NCI-H2171 treated with DMSO at 0.1 percent for 48 hours (cell line): ENCODE data around the gene ZNF439.
"Not testable (repeated sequence)": the region's sequence is repeated elsewhere in the genome, so short reads cannot be mapped to it uniquely, and the experiment has no call there.

Experiments
- DNase-seq: peaks from one replicate; lab custom pipeline; 2025; lab: John Stamatoyannopoulos, UW

ZNF439 gene

GRCh38 chr19:11848594-11849469 is at the start of gene ZNF439:
Gene ZNF439, plus strand, starts transcription at chr19:11848726. Its CDS starts 142 bp downstream, at chr19:11848868.
- peak; percentile 4 for DNase-seq

GRCh38 chr19:11806354-11807098 is 42.0 kb upstream of the ZNF439 start:
- DNase-seq, result no peak

- no peak for DNase-seq
Measured at GRCh38 chr19:11807099-11807380, 41.5 kb upstream of the ZNF439 start.

- no peak for DNase-seq
Measured at GRCh38 chr19:11813703-11814028, 34.9 kb upstream of the ZNF439 start.

- peak; percentile 39 for DNase-seq
Measured at GRCh38 chr19:11814029-11814699, 34.4 kb upstream of the ZNF439 start, which contains the start of gene ZNF440. Gene ZNF440, plus strand, starts transcription at chr19:11814273. Its CDS starts 175 bp downstream, at chr19:11814448.

GRCh38 chr19:11814700-11815035 is 33.9 kb upstream of the ZNF439 start:
- DNase-seq, result no peak

GRCh38 chr19:11821474-11822109 is 26.9 kb upstream of the ZNF439 start:
- DNase-seq, result no peak

GRCh38 chr19:11828957-11829876 is 19.3 kb upstream of the ZNF439 start:
- DNase-seq, result not testable (repeated sequence)

- no peak for DNase-seq
Measured at GRCh38 chr19:11832253-11832912, 16.1 kb upstream of the ZNF439 start.

GRCh38 chr19:11833541-11833940 is 15.0 kb upstream of the ZNF439 start:
- DNase-seq, result no peak

- not testable (repeated sequence) for DNase-seq
Measured at GRCh38 chr19:11835626-11836066, 12.9 kb upstream of the ZNF439 start.

- no peak for DNase-seq
Measured at GRCh38 chr19:11843722-11844121, 4.8 kb upstream of the ZNF439 start.

GRCh38 chr19:11847615-11848014 is 911 bp upstream of the ZNF439 start:
- DNase-seq, result not testable (repeated sequence)

- no peak for DNase-seq
Measured at GRCh38 chr19:11848200-11848593, 329 bp upstream of the ZNF439 start.

- DNase-seq, result not testable (repeated sequence)
Measured at GRCh38 chr19:11850289-11850688, 1.8 kb downstream of the ZNF439 start.

GRCh38 chr19:11853358-11853757 is 4.8 kb downstream of the ZNF439 start:
- DNase-seq, result no peak

GRCh38 chr19:11856596-11857250 is 8.2 kb downstream of the ZNF439 start:
- DNase-seq, result no peak

- DNase-seq, result no peak
Measured at GRCh38 chr19:11860721-11861120, 12.2 kb downstream of the ZNF439 start.

- DNase-seq, result no peak
Measured at GRCh38 chr19:11861301-11861700, 12.8 kb downstream of the ZNF439 start.

GRCh38 chr19:11867766-11868165 is 19.2 kb downstream of the ZNF439 start:
- not testable (repeated sequence) for DNase-seq
